Nephron progenitor cell (in vitro differentiated cells): Measurements from ENCODE around the gene KCNJ16.

Experiments
- DNase-seq: peaks from one replicate; pipeline ENCODE4 v3.0.0; 2021
- H3K27ac Mint-ChIP-seq: 2 replicates; pipeline ENCODE4 v1.8.0; 2021; ENCODE audit warnings: mild to moderate bottlenecking, moderate library complexity, mixed read lengths
- H3K27me3 Mint-ChIP-seq: 2 replicates; pipeline ENCODE4 v1.8.0; 2021; ENCODE audit warnings: mild to moderate bottlenecking, low read depth, mixed read lengths; ENCODE audit not compliant: poor library complexity
- H3K36me3 Mint-ChIP-seq: 2 replicates; pipeline ENCODE4 v1.8.0; 2021; ENCODE audit warnings: low read depth, mixed read lengths
- H3K4me1 Mint-ChIP-seq: 2 replicates; pipeline ENCODE4 v1.8.0; 2021; ENCODE audit warnings: mixed read lengths
- H3K4me3 Mint-ChIP-seq: 2 replicates; pipeline ENCODE4 v1.8.0; 2021; ENCODE audit warnings: mild to moderate bottlenecking, moderate library complexity, mixed read lengths
- H3K9me3 Mint-ChIP-seq: 2 replicates; pipeline ENCODE4 v1.8.0; 2021; ENCODE audit warnings: mild to moderate bottlenecking, moderate library complexity, mixed read lengths
- TF ChIP-seq, protein P1 (sequence below): fragments of 200-600 bp; sonication (generic); IDR thresholded peaks from 2 replicates; pipeline ENCODE4 v1.5.0; 2021; ENCODE audit warnings: antibody characterized with exemption

Gene KCNJ16

DNA sequence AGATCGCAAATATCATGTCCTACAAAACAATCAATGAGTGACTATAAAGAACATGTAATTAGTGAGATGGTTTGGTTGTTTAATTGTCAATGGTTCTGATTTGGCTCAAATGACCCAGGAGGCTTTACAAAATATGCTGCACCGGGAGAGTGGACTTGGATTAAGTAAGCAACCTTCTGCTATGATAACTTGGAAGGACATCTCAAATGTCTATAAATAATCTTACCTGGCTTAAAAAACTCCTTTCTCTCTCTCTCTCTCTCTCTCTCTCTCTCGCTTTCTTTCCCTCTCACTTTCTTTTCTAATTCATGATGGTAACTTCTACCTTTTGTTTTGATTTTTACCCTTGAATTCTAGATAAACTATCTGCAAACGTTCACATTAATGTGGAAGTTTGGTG is 108.5 kb downstream of the KCNJ16 start:
- no peaks in the 10 kb centered on the region for H3K9me3 Mint-ChIP-seq
- H3K27ac Mint-ChIP-seq = no peak overlapping the region
- DNase-seq = no peak
- peaks cover 8% of the 10 kb centered on the region for H3K27me3 Mint-ChIP-seq
- no peak overlapping the region for H3K4me3 Mint-ChIP-seq
- TF ChIP-seq, protein P1, sequence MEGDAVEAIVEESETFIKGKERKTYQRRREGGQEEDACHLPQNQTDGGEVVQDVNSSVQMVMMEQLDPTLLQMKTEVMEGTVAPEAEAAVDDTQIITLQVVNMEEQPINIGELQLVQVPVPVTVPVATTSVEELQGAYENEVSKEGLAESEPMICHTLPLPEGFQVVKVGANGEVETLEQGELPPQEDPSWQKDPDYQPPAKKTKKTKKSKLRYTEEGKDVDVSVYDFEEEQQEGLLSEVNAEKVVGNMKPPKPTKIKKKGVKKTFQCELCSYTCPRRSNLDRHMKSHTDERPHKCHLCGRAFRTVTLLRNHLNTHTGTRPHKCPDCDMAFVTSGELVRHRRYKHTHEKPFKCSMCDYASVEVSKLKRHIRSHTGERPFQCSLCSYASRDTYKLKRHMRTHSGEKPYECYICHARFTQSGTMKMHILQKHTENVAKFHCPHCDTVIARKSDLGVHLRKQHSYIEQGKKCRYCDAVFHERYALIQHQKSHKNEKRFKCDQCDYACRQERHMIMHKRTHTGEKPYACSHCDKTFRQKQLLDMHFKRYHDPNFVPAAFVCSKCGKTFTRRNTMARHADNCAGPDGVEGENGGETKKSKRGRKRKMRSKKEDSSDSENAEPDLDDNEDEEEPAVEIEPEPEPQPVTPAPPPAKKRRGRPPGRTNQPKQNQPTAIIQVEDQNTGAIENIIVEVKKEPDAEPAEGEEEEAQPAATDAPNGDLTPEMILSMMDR = no peak
- no peaks in the 10 kb centered on the region for H3K36me3 Mint-ChIP-seq
- H3K4me1 Mint-ChIP-seq = no peaks in the 10 kb centered on the region

DNA sequence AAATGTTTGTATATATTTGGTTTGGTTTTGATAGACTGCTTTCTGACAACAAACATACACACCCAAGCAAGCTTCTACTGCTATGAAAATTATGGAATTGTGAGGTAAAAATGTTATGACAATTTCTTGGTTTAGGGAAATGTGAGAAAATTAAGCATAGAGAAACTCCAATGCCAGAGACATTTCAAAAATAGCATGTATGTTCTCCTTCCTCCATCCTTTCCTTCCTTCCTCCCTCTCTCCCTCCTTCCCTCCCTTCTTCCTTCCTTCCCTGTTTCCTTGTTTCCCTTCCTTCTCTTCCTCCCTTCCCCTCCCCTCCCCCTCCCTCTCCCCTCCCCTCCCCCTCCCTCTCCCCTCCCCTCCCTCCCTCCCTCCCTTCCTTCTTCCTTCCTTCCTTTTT is 109.2 kb downstream of the KCNJ16 start:
- Mint-ChIP-seq H3K36me3 (no peaks in the 10 kb centered on the region), H3K27me3 (peaks cover 8% of the 10 kb centered on the region), H3K9me3 (no peaks in the 10 kb centered on the region), H3K4me3 (no peak overlapping the region), H3K4me1 (no peaks in the 10 kb centered on the region), H3K27ac (no peak overlapping the region)
- TF ChIP-seq, protein P1 = no peak
- DNase-seq = no peak

DNA sequence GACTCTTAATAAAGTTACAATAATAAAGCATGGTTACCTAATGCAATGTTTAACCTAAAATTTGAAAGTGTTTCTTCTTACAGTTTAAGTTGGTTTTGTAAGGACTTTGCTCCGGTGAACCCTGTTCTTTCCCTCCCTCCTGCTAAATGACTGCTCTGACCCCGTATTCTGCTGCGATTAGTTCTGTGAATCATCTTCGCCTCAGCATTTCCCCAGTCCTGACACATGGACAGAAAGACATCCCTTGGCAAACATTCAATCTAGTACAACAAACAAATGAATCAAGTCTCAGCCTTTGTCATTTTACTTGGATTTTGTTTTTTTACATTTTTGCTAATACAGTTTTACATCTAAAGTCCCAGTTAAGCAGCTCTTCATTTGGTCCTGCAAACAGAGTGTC is 109.7 kb downstream of the KCNJ16 start:
- Mint-ChIP-seq H3K36me3 (no peaks in the 10 kb centered on the region), H3K27ac (no peak overlapping the region), H3K4me3 (no peak overlapping the region), H3K27me3 (peaks cover 8% of the 10 kb centered on the region), H3K9me3 (no peaks in the 10 kb centered on the region), H3K4me1 (no peaks in the 10 kb centered on the region)
- TF ChIP-seq, protein P1 = no peak
- no peak for DNase-seq
